Fibroblast of mammary gland (primary cell): ENCODE measurements around the gene C10orf105.

Experiments
- DNase-seq: peaks from one replicate; pipeline ENCODE4 v3.0.0-alpha.2; 2010; ENCODE audit warnings: low read depth
- H3K4me3 ChIP-seq: 2 replicates; pipeline ENCODE4 v1.5.1; 2011; ENCODE audit warnings: low read depth, mild to moderate bottlenecking, low read length, moderate library complexity; ENCODE audit not compliant: control insufficient read depth
- TF ChIP-seq, protein P1 (sequence below): conservative IDR thresholded peaks from 2 replicates; pipeline ENCODE4 v1.5.1; 2011; ENCODE audit warnings: low read depth, low read length, inconsistent platforms; ENCODE audit not compliant: control insufficient read depth, insufficient read depth

C10orf105 gene

DNA sequence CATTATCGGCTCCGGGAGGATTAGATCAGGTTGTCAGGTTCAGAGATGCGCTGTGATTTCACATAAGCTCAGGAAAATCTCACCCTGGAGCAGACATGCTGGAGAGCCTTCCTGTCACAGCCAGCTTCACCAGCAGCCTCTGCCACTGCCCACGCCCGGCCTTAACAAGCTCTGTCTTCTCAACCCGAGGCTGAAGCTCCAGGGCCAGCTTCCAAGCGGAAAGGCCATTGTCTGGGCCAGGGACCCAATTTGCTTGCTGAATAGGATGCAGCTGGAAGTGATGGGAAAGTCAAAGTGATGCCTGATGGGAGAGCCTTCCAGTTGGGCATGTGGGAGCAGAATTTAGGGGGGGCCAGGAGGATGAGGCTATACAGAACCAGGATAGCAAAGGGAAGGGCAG lies 36.3 kb downstream of the C10orf105 start:
- no peak overlapping the region for H3K4me3 ChIP-seq
- TF ChIP-seq, protein P1, sequence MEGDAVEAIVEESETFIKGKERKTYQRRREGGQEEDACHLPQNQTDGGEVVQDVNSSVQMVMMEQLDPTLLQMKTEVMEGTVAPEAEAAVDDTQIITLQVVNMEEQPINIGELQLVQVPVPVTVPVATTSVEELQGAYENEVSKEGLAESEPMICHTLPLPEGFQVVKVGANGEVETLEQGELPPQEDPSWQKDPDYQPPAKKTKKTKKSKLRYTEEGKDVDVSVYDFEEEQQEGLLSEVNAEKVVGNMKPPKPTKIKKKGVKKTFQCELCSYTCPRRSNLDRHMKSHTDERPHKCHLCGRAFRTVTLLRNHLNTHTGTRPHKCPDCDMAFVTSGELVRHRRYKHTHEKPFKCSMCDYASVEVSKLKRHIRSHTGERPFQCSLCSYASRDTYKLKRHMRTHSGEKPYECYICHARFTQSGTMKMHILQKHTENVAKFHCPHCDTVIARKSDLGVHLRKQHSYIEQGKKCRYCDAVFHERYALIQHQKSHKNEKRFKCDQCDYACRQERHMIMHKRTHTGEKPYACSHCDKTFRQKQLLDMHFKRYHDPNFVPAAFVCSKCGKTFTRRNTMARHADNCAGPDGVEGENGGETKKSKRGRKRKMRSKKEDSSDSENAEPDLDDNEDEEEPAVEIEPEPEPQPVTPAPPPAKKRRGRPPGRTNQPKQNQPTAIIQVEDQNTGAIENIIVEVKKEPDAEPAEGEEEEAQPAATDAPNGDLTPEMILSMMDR, result no peak
- no peak for DNase-seq

DNA sequence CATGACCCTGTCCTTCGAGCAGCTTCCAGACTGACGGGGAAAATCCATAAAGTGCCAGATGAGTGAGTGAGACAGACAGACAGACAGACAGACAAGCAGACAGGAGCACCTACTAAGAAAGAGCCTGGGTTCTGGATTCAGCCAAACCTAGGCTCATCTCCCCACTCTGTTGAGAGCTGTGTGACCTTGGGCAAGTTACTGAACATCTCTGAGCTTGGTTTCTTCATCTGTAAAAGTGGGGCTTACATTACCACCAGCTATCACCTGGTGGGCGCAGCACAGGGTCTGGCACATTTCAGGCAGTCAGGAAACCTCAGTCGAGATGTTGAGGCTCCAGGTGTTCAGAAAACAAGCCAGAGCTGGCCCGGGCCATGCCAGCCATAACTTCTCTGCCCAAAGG lies 37.6 kb downstream of the C10orf105 start:
- no peak overlapping the region for H3K4me3 ChIP-seq
- TF ChIP-seq, protein P1, result no peak
- no peak for DNase-seq

DNA sequence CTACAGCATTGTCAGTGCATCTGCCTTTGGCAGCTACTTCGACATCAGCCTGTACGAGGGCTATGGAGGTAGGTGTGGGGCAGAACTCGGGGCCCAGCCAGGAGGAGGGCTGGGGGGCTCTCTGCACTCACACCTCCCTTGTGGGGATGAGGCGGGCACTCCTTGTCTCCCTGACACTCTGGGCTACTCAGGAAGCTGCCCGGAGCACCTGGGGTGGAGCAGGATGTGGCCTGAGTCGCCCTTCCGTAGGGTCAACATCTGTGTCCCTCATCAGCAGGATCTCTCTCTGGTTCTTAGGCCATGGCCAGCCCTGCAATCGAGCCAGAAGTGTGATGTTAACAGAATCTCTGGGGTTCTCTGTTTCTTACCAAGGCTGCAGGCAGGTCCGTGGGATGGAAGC lies 40.2 kb downstream of the C10orf105 start:
- no peak for DNase-seq
- TF ChIP-seq, protein P1, result no peak
- H3K4me3 ChIP-seq, result no peak overlapping the region

DNA sequence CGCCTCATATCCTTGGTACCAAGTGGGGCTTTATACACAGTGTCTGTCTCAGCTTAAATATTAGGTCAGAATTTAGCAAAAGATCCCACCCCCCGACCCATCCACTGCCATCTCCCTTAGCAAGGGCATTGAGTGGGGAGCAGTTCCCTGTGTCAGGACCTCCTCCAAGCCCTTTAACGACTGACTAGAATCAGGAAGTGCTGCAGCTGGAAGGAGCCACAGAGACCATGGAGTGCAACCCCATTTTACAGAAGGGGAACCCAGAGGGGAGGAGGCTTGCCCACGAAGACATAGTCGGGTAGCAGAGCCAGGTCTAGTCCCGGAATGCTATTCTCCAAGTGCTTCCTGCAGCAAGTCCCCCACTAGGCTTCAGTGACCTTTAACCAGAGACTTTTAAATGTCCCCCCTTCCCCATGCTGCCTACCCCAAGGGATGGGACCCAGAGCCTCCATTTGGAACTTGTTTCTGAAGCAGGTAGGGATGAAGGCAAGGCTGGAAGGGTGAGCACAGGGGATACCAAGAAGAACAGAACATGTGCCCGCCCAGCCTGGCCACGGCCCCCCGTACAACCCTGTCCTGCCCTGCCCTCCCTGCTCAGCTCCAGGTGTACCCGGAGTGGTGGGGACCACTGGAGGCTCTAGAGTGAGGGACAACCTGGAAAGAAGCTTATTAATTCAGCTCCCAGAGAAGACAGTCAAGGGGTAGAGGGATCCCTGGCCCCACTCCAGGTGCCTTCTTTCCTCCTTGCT lies 41.3 kb downstream of the C10orf105 start:
- TF ChIP-seq, protein P1, result no peak
- H3K4me3 ChIP-seq, result no peak overlapping the region
- DNase-seq, result no peak

DNA sequence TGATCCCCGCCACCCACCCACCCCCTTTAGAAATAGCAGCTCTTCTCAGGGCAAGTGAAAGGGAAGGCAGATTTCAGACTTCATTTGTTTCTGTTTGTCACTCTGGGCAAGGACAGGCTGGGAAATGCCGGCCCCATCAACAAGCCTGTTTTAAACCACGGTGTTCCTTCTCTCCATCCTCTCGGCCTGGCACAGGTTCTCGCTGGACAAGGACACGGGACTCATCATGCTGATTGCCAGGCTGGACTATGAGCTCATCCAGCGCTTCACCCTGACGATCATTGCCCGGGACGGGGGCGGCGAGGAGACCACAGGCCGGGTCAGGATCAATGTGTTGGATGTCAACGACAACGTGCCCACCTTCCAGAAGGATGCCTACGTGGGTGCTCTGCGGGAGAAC lies 42.3 kb downstream of the C10orf105 start:
- no peak overlapping the region for H3K4me3 ChIP-seq
- TF ChIP-seq, protein P1, result no peak
- no peak for DNase-seq

DNA sequence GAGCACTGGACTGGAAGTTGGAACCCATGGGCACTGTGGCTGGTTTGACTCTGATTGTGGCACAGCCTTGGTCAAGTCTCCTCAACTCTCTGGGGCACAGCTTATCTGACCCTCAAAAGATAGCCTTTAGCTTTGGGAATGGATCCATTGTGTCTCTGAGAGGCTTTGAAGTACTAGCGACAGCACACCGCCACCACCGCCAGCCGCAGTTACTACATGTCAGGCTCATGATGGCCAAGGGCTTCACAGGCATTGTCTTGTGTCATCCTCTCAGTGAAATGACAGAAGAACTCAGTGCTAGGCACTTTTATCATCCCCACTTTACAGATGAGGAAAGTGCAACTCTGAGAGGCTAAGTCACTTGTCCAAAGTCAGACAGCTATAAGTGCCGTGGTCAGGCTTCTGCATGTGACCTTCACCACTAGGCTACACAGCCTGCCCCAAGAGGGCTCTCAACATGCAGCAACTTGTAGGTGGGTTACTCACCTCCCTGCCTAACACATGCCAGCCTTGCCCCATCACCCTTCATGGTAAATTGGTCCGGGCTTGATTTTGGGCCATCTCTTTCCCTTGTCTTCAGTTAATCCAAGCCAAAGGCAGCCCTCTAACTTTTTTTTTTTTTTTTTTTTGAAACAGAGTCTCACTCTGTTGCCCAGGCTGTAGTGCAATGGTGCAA lies 44.1 kb downstream of the C10orf105 start:
- DNase-seq, result no peak
- TF ChIP-seq, protein P1, result no peak
- H3K4me3 ChIP-seq, result no peak overlapping the region
